H1 (cell line): ENCODE results near the gene FAM53B. TPM values are rescaled to one million over a fixed set of nuclear protein-coding genes. Genes with fewer than 3 reads are reported as not detected.

Experiments used
- CBX8 ChIP-seq: fragments of 300-800, 300-1000 bp; sonication (generic); IDR thresholded peaks from 2 replicates; pipeline ENCODE4 v1.7.1; 2016; ENCODE audit warnings: low read depth, low read length, borderline replicate concordance
- CTBP2 ChIP-seq: IDR thresholded peaks from 2 replicates; pipeline ENCODE4 v1.7.0; 2011; ENCODE audit warnings: borderline replicate concordance, mild to moderate bottlenecking, moderate library complexity, mixed read lengths, low read length; ENCODE audit not compliant: insufficient read depth, insufficient read length
- EP300 ChIP-seq, 2 experiments: IDR thresholded peaks; 1 replicate in 1 of 2; 2 replicates in 1 of 2; pipeline ENCODE4 v1.6.1; 2011 to 2012; ENCODE audit warnings: low read depth in 2 of 2, low read length in 2 of 2, mild to moderate bottlenecking in 2 of 2, borderline replicate concordance in 1 of 2, inconsistent platforms in 1 of 2, moderate library complexity in 1 of 2
- KDM5A ChIP-seq: fragments of 200-600 bp; IDR thresholded peaks from 2 replicates; pipeline ENCODE4 v1.7.1; 2012; ENCODE audit warnings: mild to moderate bottlenecking, low read length, inconsistent platforms, mixed read lengths
- POLR2AphosphoS5 ChIP-seq: IDR thresholded peaks from 2 replicates; pipeline ENCODE4 v1.6.1; 2011; ENCODE audit warnings: low read depth, low read length
- SIRT6 ChIP-seq: IDR thresholded peaks from one replicate; pipeline ENCODE4 v1.7.1; 2012; ENCODE audit warnings: low read length, inconsistent platforms
- SP2 ChIP-seq: IDR thresholded peaks from 2 replicates; pipeline ENCODE4 v1.6.1; 2012; ENCODE audit warnings: mild to moderate bottlenecking, low read length, inconsistent platforms
- YY1 ChIP-seq: IDR thresholded peaks from 2 replicates; pipeline ENCODE4 v1.6.1; 2011; ENCODE audit warnings: low read depth, mild to moderate bottlenecking, low read length
- polyA plus RNA-seq, 7 experiments: library from polyadenylated mRNA; depleted of rRNA in 3 of 7; stranded (reverse) in 5 of 7; unstranded in 2 of 7; fragments of >200 nt in 5 of 7; fragments of 200-250 nt in 2 of 7; gene quantifications; 1 replicate in 5 of 7; 2 replicates in 1 of 7; 4 replicates in 1 of 7; pipeline versions ENCODE4 v1.2.1 to v1.2.3, GENCODE V29; 2011 to 2013; ENCODE audit warnings: missing spikeins in 2 of 7, mixed read lengths in 2 of 7
- total RNA-seq: library from RNA; stranded (reverse); fragmentation: NEBNext Ultra II Directional; extraction: Animal tissue kit (Norgen Biotek cat#: 25700); gene quantifications from 2 replicates; pipeline ENCODE4 v1.2.1, GENCODE V29; 2021
- TF ChIP-seq, protein P1 (sequence below): fragments of 300-600 bp; sonication (generic); IDR thresholded peaks from 2 replicates; pipeline ENCODE4 v1.7.1; 2012; ENCODE audit warnings: low read length, moderate library complexity, mild to moderate bottlenecking, inconsistent platforms; ENCODE audit not compliant: insufficient replicate concordance

FAM53B gene
- total and polyA plus RNA-seq, 2 of the 8 experiments (the other 6 are each of a cell fraction or from before 2014, with no cell fraction given): 5.3 to 14.4 TPM

DNA sequence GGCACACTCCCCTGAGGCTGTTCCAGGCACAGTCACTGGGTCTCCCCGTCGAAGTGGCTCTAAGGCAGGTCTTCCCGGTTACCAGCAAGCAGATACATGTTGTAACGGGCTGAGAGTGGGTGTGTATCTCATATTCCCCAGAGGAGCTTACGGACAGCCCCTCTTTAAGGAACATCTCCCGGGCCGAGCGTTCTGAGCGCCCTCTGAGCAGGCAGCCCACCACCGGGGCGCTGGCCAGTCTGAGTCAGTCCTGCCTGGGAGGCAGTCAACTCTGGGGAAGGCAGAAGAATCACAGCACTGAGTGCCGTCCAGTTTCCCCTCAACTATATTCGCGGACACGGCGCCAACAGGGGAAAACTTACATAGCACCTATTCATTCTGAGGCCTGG lies 165.2 kb downstream of the FAM53B start (continued):
- TF ChIP-seq, protein P1, sequence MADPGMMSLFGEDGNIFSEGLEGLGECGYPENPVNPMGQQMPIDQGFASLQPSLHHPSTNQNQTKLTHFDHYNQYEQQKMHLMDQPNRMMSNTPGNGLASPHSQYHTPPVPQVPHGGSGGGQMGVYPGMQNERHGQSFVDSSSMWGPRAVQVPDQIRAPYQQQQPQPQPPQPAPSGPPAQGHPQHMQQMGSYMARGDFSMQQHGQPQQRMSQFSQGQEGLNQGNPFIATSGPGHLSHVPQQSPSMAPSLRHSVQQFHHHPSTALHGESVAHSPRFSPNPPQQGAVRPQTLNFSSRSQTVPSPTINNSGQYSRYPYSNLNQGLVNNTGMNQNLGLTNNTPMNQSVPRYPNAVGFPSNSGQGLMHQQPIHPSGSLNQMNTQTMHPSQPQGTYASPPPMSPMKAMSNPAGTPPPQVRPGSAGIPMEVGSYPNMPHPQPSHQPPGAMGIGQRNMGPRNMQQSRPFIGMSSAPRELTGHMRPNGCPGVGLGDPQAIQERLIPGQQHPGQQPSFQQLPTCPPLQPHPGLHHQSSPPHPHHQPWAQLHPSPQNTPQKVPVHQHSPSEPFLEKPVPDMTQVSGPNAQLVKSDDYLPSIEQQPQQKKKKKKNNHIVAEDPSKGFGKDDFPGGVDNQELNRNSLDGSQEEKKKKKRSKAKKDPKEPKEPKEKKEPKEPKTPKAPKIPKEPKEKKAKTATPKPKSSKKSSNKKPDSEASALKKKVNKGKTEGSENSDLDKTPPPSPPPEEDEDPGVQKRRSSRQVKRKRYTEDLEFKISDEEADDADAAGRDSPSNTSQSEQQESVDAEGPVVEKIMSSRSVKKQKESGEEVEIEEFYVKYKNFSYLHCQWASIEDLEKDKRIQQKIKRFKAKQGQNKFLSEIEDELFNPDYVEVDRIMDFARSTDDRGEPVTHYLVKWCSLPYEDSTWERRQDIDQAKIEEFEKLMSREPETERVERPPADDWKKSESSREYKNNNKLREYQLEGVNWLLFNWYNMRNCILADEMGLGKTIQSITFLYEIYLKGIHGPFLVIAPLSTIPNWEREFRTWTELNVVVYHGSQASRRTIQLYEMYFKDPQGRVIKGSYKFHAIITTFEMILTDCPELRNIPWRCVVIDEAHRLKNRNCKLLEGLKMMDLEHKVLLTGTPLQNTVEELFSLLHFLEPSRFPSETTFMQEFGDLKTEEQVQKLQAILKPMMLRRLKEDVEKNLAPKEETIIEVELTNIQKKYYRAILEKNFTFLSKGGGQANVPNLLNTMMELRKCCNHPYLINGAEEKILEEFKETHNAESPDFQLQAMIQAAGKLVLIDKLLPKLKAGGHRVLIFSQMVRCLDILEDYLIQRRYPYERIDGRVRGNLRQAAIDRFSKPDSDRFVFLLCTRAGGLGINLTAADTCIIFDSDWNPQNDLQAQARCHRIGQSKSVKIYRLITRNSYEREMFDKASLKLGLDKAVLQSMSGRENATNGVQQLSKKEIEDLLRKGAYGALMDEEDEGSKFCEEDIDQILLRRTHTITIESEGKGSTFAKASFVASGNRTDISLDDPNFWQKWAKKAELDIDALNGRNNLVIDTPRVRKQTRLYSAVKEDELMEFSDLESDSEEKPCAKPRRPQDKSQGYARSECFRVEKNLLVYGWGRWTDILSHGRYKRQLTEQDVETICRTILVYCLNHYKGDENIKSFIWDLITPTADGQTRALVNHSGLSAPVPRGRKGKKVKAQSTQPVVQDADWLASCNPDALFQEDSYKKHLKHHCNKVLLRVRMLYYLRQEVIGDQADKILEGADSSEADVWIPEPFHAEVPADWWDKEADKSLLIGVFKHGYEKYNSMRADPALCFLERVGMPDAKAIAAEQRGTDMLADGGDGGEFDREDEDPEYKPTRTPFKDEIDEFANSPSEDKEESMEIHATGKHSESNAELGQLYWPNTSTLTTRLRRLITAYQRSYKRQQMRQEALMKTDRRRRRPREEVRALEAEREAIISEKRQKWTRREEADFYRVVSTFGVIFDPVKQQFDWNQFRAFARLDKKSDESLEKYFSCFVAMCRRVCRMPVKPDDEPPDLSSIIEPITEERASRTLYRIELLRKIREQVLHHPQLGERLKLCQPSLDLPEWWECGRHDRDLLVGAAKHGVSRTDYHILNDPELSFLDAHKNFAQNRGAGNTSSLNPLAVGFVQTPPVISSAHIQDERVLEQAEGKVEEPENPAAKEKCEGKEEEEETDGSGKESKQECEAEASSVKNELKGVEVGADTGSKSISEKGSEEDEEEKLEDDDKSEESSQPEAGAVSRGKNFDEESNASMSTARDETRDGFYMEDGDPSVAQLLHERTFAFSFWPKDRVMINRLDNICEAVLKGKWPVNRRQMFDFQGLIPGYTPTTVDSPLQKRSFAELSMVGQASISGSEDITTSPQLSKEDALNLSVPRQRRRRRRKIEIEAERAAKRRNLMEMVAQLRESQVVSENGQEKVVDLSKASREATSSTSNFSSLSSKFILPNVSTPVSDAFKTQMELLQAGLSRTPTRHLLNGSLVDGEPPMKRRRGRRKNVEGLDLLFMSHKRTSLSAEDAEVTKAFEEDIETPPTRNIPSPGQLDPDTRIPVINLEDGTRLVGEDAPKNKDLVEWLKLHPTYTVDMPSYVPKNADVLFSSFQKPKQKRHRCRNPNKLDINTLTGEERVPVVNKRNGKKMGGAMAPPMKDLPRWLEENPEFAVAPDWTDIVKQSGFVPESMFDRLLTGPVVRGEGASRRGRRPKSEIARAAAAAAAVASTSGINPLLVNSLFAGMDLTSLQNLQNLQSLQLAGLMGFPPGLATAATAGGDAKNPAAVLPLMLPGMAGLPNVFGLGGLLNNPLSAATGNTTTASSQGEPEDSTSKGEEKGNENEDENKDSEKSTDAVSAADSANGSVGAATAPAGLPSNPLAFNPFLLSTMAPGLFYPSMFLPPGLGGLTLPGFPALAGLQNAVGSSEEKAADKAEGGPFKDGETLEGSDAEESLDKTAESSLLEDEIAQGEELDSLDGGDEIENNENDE: no peak
- no peak for TF ChIP-seq CBX8
- no peak for TF ChIP-seq SIRT6
- no peak for TF ChIP-seq KDM5A
- no peak for TF ChIP-seq CTBP2
- no peak for TF ChIP-seq YY1
- no peak for TF ChIP-seq SP2
- TF ChIP-seq POLR2AphosphoS5: no peak
- no peak for TF ChIP-seq EP300 (IDR thresholded peaks at IDR 0.05; ENCODE audit: borderline replicate concordance in 1 of 2, low read depth in 2 of 2, low read length in 2 of 2)
